ENCODE measurements around the gene MON2. TPM values are rescaled to one million over a fixed set of nuclear protein-coding genes. Genes with fewer than 3 reads are reported as not detected.
A peak's percentile ranks its signal among the peaks of the same experiment; 100 is the strongest.

MON2 gene
- total RNA-seq, 1 donor from 2014 or later = 62.3 TPM

GRCh38 chr12:62469704-62470103, 3.1 kb downstream of the MON2 start:
- H3K27me3 ChIP-seq = no peaks in the 10 kb centered on the region
- H3K4me1 ChIP-seq = peaks cover 24% of the 10 kb centered on the region

GRCh38 chr12:62471734-62472133, 5.1 kb downstream of the MON2 start:
- H3K27ac ChIP-seq = no peak overlapping the region
- no peak overlapping the region for H2AFZ ChIP-seq (replicated peaks)
- DNase-seq (ENCODE audit: low spot score) = no peak
- no peaks in the 10 kb centered on the region for H3K27me3 Mint-ChIP-seq (ENCODE audit: insufficient read depth, low read depth)
- H3K36me3 Mint-ChIP-seq = peaks cover 1% of the 10 kb centered on the region
- peaks cover 13% of the 10 kb centered on the region for H3K4me1 Mint-ChIP-seq
- peaks cover 3% of the 10 kb centered on the region for H3F3A ChIP-seq (ENCODE audit: low read depth)
- H3K79me2 ChIP-seq (ENCODE audit: low read depth) = peaks cover 77% of the 10 kb centered on the region
- peaks cover 19% of the 10 kb centered on the region for H3K4me1 ChIP-seq
- no peak overlapping the region for H3K27ac Mint-ChIP-seq
- H3K4me3 ChIP-seq = no peak overlapping the region
- H3K9me3 Mint-ChIP-seq = no peaks in the 10 kb centered on the region
- no peaks in the 10 kb centered on the region for H3K9me3 ChIP-seq (ENCODE audit: low read depth)
- H3K9ac ChIP-seq = no peak overlapping the region
- H4K20me1 ChIP-seq (ENCODE audit: low read depth) = peaks cover 17% of the 10 kb centered on the region
- no peak overlapping the region for H3K4me3 Mint-ChIP-seq
- H3K4me2 ChIP-seq = no peak overlapping the region
- no peak for TF ChIP-seq EZH2 (IDR thresholded peaks at IDR 0.05)
- no peak for TF ChIP-seq CTCF (IDR thresholded peaks at IDR 0.05)
- TF ChIP-seq EZH2phosphoT487 (IDR thresholded peaks at IDR 0.05) = no peak
- no peaks in the 10 kb centered on the region for H3K36me3 ChIP-seq
- H3K27me3 ChIP-seq = no peaks in the 10 kb centered on the region

More at GRCh38 chr12:62469704-62470103, 3.1 kb downstream of the MON2 start:
- Mint-ChIP-seq H3K27me3 (ENCODE audit: insufficient read depth, low read depth) (no peaks in the 10 kb centered on the region), H3K36me3 (peaks cover 1% of the 10 kb centered on the region), H3K27ac (no peak overlapping the region), H3K4me1 (peaks cover 18% of the 10 kb centered on the region), H3K4me3 (no peak overlapping the region), H3K9me3 (peaks cover 2% of the 10 kb centered on the region)
- no peaks in the 10 kb centered on the region for H3K9me3 ChIP-seq (ENCODE audit: low read depth)
- no peak overlapping the region for H3K4me3 ChIP-seq
- H4K20me1 ChIP-seq (ENCODE audit: low read depth) = peaks cover 17% of the 10 kb centered on the region
- H3K36me3 ChIP-seq = no peaks in the 10 kb centered on the region
- H2AFZ ChIP-seq (replicated peaks) = no peak overlapping the region
- peaks cover 73% of the 10 kb centered on the region for H3K79me2 ChIP-seq (ENCODE audit: low read depth)
- TF ChIP-seq CTCF (IDR thresholded peaks at IDR 0.05) (no peak), EZH2 (IDR thresholded peaks at IDR 0.05) (no peak), EZH2phosphoT487 (IDR thresholded peaks at IDR 0.05) (no peak)
- no peak overlapping the region for H3K27ac ChIP-seq
- no peak overlapping the region for H3K9ac ChIP-seq
- no peak overlapping the region for H3K4me2 ChIP-seq
- DNase-seq (ENCODE audit: low spot score) = no peak
- H3F3A ChIP-seq (ENCODE audit: low read depth) = peaks cover 9% of the 10 kb centered on the region

- H3K79me2 ChIP-seq (ENCODE audit: low read depth) = peaks cover 70% of the 10 kb centered on the region
Measured at GRCh38 chr12:62472472-62472871, 5.8 kb downstream of the MON2 start.

More at GRCh38 chr12:62472472-62472871, 5.8 kb downstream of the MON2 start:
- Mint-ChIP-seq H3K9me3 (no peaks in the 10 kb centered on the region), H3K27me3 (ENCODE audit: insufficient read depth, low read depth) (no peaks in the 10 kb centered on the region), H3K4me3 (no peak overlapping the region), H3K36me3 (peaks cover 1% of the 10 kb centered on the region), H3K27ac (no peak overlapping the region), H3K4me1 (peaks cover 12% of the 10 kb centered on the region)
- DNase-seq (ENCODE audit: low spot score) = peak; percentile 10
- H3K4me2 ChIP-seq = no peak overlapping the region
- H2AFZ ChIP-seq (replicated peaks) = no peak overlapping the region
- no peak overlapping the region for H3K27ac ChIP-seq
- no peaks in the 10 kb centered on the region for H3K9me3 ChIP-seq (ENCODE audit: low read depth)
- no peaks in the 10 kb centered on the region for H3K36me3 ChIP-seq
- peaks cover 19% of the 10 kb centered on the region for H3K4me1 ChIP-seq
- H3K4me3 ChIP-seq = no peak overlapping the region
- peaks cover 17% of the 10 kb centered on the region for H4K20me1 ChIP-seq (ENCODE audit: low read depth)
- TF ChIP-seq CTCF (IDR thresholded peaks at IDR 0.05) (no peak), EZH2 (IDR thresholded peaks at IDR 0.05) (no peak), EZH2phosphoT487 (IDR thresholded peaks at IDR 0.05) (no peak)
- H3F3A ChIP-seq (ENCODE audit: low read depth) = no peaks in the 10 kb centered on the region
- no peak overlapping the region for H3K9ac ChIP-seq
- no peaks in the 10 kb centered on the region for H3K27me3 ChIP-seq

All from neural progenitor cell (in vitro differentiated cells).